NB4 (cell line): Measurements from ENCODE around the gene FMNL2.

Experiments used
- MYC ChIP-seq: IDR thresholded peaks from 2 replicates; pipeline ENCODE4 v1.6.1; 2011; ENCODE audit warnings: low read depth, low read length
- POLR2A ChIP-seq: IDR thresholded peaks from 2 replicates; pipeline ENCODE4 v1.6.1; 2011; ENCODE audit warnings: mild to moderate bottlenecking; ENCODE audit not compliant: insufficient read length; ENCODE audit errors: extremely low read depth
- TF ChIP-seq, protein P1 (sequence below): IDR thresholded peaks from one replicate; pipeline ENCODE4 v1.5.1; 2012; ENCODE audit warnings: low read depth, low read length
- TF ChIP-seq, protein P2 (sequence below): IDR thresholded peaks from 2 replicates; pipeline ENCODE4 v1.6.1; 2011; ENCODE audit warnings: low read depth, low read length

DNA sequence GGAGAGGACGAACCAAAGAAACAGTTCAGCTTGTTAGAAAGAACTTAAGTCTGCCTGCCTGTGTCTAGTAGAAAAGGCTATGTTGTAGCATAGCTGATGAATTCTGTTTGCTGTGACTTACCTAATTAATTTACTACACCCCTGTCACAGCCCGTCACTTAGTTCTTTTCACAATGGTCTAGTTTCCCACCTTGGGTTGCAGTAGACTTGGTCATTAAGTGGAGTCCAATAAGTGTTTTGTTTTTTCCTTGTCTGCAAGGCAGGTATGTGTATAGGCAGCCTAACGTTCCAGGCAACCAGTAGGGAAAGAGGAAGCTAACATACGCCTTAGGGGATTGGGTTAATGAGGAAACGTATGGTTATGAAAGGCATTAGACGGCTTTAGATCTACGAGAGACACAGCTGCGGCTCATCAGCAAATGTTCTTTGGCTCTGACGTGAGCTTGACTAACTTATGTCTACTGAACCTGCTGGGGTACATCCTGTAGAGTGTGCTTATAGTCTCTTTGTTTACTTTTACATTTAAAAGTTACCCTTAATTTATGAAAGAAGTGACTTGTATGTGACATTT is 202.2 kb downstream of the FMNL2 start:
- TF ChIP-seq, protein P1, sequence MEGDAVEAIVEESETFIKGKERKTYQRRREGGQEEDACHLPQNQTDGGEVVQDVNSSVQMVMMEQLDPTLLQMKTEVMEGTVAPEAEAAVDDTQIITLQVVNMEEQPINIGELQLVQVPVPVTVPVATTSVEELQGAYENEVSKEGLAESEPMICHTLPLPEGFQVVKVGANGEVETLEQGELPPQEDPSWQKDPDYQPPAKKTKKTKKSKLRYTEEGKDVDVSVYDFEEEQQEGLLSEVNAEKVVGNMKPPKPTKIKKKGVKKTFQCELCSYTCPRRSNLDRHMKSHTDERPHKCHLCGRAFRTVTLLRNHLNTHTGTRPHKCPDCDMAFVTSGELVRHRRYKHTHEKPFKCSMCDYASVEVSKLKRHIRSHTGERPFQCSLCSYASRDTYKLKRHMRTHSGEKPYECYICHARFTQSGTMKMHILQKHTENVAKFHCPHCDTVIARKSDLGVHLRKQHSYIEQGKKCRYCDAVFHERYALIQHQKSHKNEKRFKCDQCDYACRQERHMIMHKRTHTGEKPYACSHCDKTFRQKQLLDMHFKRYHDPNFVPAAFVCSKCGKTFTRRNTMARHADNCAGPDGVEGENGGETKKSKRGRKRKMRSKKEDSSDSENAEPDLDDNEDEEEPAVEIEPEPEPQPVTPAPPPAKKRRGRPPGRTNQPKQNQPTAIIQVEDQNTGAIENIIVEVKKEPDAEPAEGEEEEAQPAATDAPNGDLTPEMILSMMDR, result no peak
- TF ChIP-seq POLR2A, result no peak
- TF ChIP-seq, protein P2, sequence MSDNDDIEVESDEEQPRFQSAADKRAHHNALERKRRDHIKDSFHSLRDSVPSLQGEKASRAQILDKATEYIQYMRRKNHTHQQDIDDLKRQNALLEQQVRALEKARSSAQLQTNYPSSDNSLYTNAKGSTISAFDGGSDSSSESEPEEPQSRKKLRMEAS, result no peak
- TF ChIP-seq MYC, result no peak
